ENCODE data around the gene TRIM72.
A peak's percentile ranks its signal among the peaks of the same experiment; 100 is the strongest.
"Not testable (repeated sequence)": the region's sequence is repeated elsewhere in the genome, so short reads cannot be mapped to it uniquely, and the experiment has no call there.

Gene TRIM72

GRCh38 chr16:31191697-31192428, 22.1 kb upstream of the TRIM72 start:
- no peak for DNase-seq (ENCODE audit: low spot score)

- DNase-seq (ENCODE audit: low spot score) = no peak
These were observed 20.9 kb upstream of the TRIM72 start for GRCh38 chr16:31192856-31193642.

- no peak for DNase-seq (ENCODE audit: low spot score)
These were observed 20.0 kb upstream of the TRIM72 start for GRCh38 chr16:31193874-31194273.

- no peak for DNase-seq (ENCODE audit: low spot score)
These were observed 19.0 kb upstream of the TRIM72 start for GRCh38 chr16:31194898-31195297.

- DNase-seq (ENCODE audit: low spot score) = not testable (repeated sequence)
These were observed 18.1 kb upstream of the TRIM72 start for GRCh38 chr16:31195861-31196260.

GRCh38 chr16:31196324-31197088, 17.4 kb upstream of the TRIM72 start:
- DNase-seq (ENCODE audit: low spot score) = no peak

- DNase-seq (ENCODE audit: low spot score) = no peak
These were observed 15.6 kb upstream of the TRIM72 start for GRCh38 chr16:31198207-31198882.

- DNase-seq (ENCODE audit: low spot score) = no peak
These were observed 14.4 kb upstream of the TRIM72 start for GRCh38 chr16:31199430-31200041.

- not testable (repeated sequence) for DNase-seq (ENCODE audit: low spot score)
These were observed 13.8 kb upstream of the TRIM72 start for GRCh38 chr16:31200111-31200510.

GRCh38 chr16:31200821-31201568, 12.9 kb upstream of the TRIM72 start:
- DNase-seq (ENCODE audit: low spot score) = peak; percentile 55

- peak; percentile 24 for DNase-seq (ENCODE audit: low spot score)
These were observed 12.1 kb upstream of the TRIM72 start for GRCh38 chr16:31201582-31202413.

GRCh38 chr16:31202414-31203375, 11.2 kb upstream of the TRIM72 start, which contains the start of gene PYCARD:
TSS of gene PYCARD (minus strand) at chr16:31202760. CDS start at chr16:31202690, 70 bp downstream.
- no peak for DNase-seq (ENCODE audit: low spot score)

GRCh38 chr16:31204871-31205666, 8.8 kb upstream of the TRIM72 start:
- DNase-seq (ENCODE audit: low spot score) = no peak

GRCh38 chr16:31206776-31207175, 7.1 kb upstream of the TRIM72 start:
- no peak for DNase-seq (ENCODE audit: low spot score)

GRCh38 chr16:31213342-31213741, 577 bp upstream of the TRIM72 start:
- no peak for DNase-seq (ENCODE audit: low spot score)

GRCh38 chr16:31214708-31215286, 878 bp downstream of the TRIM72 start:
- no peak for DNase-seq (ENCODE audit: low spot score)

Data from CD4-positive, alpha-beta T cell treated with Interleukin-15 for 4 hours (primary cell).